GM20431 (cell line): ENCODE results near the gene TOR1AIP2.

Source experiments
- in situ Hi-C: fragments of 300-500 bp; cut with MseI, MboI; formaldehyde crosslinking; loops from one replicate; pipeline ENCODE4 v1.15.0; 2020; ENCODE audit warnings: low sequenced_read_pairs; ENCODE audit not compliant: unreplicated experiment

TOR1AIP2 gene

GRCh38 chr1:179877586-179878265, at the start of gene TOR1AIP2:
TOR1AIP2 (minus strand) TSS chr1:179877803; CDS start chr1:179852665, 25,138 bp downstream.
- in situ Hi-C loops = no loop called here

- in situ Hi-C loops = no loop called here
Observed at GRCh38 chr1:179926850-179927205, 49.2 kb upstream of the TOR1AIP2 start.

GRCh38 chr1:179925922-179926849, 48.6 kb upstream of the TOR1AIP2 start:
- in situ Hi-C loops = no loop called here

- in situ Hi-C loops = no loop called here
Observed at GRCh38 chr1:179925302-179925701, 47.7 kb upstream of the TOR1AIP2 start.

GRCh38 chr1:179924268-179924667, 46.7 kb upstream of the TOR1AIP2 start:
- in situ Hi-C loops = no loop called here

GRCh38 chr1:179923029-179923428, 45.4 kb upstream of the TOR1AIP2 start:
- in situ Hi-C loops = no loop called here

GRCh38 chr1:179921981-179922872, 44.6 kb upstream of the TOR1AIP2 start:
- in situ Hi-C loops = no loop called here

GRCh38 chr1:179921472-179921871, 43.9 kb upstream of the TOR1AIP2 start:
- in situ Hi-C loops = no loop called here

- in situ Hi-C loops = no loop called here
Observed at GRCh38 chr1:179917601-179918429, 40.2 kb upstream of the TOR1AIP2 start.

GRCh38 chr1:179911812-179912211, 34.2 kb upstream of the TOR1AIP2 start:
- in situ Hi-C loops = no loop called here

- in situ Hi-C loops = no loop called here
Observed at GRCh38 chr1:179910934-179911333, 33.3 kb upstream of the TOR1AIP2 start.

- in situ Hi-C loops = no loop called here
Observed at GRCh38 chr1:179889589-179889988, 12.0 kb upstream of the TOR1AIP2 start.

GRCh38 chr1:179888071-179888470, 10.5 kb upstream of the TOR1AIP2 start:
- in situ Hi-C loops = no loop called here

GRCh38 chr1:179883745-179884138, 6.1 kb upstream of the TOR1AIP2 start:
- in situ Hi-C loops = no loop called here

GRCh38 chr1:179883040-179883744, 5.6 kb upstream of the TOR1AIP2 start:
- in situ Hi-C loops = no loop called here

GRCh38 chr1:179882253-179883039, 4.8 kb upstream of the TOR1AIP2 start, which contains the start of gene TOR1AIP1:
TOR1AIP1 (plus strand) TSS chr1:179882285; CDS start chr1:179882503, 218 bp downstream.
- in situ Hi-C loops = no loop called here

GRCh38 chr1:179881642-179882252, 4.1 kb upstream of the TOR1AIP2 start:
- in situ Hi-C loops = no loop called here

GRCh38 chr1:179879797-179880196, 2.2 kb upstream of the TOR1AIP2 start:
- in situ Hi-C loops = no loop called here
